Adrenal gland (tissue), 19 donors: ENCODE data around the gene BHLHA9. TPM values are rescaled to one million over a fixed set of nuclear protein-coding genes. Genes with fewer than 3 reads are reported as not detected.

Experiments used
- DNase-seq, 7 donors: peaks; one replicate each; pipeline ENCODE4 v3.0.0-alpha.2; 2019 to 2020
- H3K27ac ChIP-seq, 5 donors: fragments of 200-600 bp; sonication (generic) in 4 of 5; 1 replicate in 3 of 5; 2 replicates in 2 of 5; pipeline versions ENCODE4 v1.5.1 to v1.8.0; 2016 to 2020; ENCODE audit warnings: mild to moderate bottlenecking in 1 of 5
- H3K27me3 ChIP-seq: fragments of 200-600 bp; 2 replicates; pipeline ENCODE4 v1.8.0; 2021
- H3K36me3 ChIP-seq, 2 donors: fragments of 200-600 bp; replicated peaks in 1 of 2; 1 replicate in 1 of 2; 2 replicates in 1 of 2; pipeline versions ENCODE4 v1.5.1 to v1.8.0; 2018 to 2022
- H3K4me1 ChIP-seq, 2 donors: fragments of 200-600 bp; replicated peaks in 1 of 2; 1 replicate in 1 of 2; 2 replicates in 1 of 2; pipeline versions ENCODE4 v1.5.1 to v1.8.0; 2018 to 2021
- H3K4me3 ChIP-seq, 4 donors: fragments of 200-600 bp; sonication (generic) in 3 of 4; one replicate each; pipeline ENCODE4 v1.5.1; 2016 to 2018
- H3K9me3 ChIP-seq, 3 donors: fragments of 200-600 bp; sonication (generic) in 1 of 3; replicated peaks in 1 of 3; 1 replicate in 2 of 3; 2 replicates in 1 of 3; pipeline versions ENCODE4 v1.5.1 to v1.8.0; 2016 to 2021
- POLR2A ChIP-seq, 2 donors: fragments of 450-650 bp; IDR thresholded peaks; one replicate each; pipeline ENCODE4 v1.6.1; 2017; ENCODE audit warnings: antibody characterized with exemption in 2 of 2, mild to moderate bottlenecking in 2 of 2, moderate library complexity in 1 of 2
- WGBS, 4 donors: extraction: QIAGEN DNeasy Blood & Tissue Kit in 2 of 4; methylation state at CpG; one replicate each; pipeline versions ENCODE4 v1.1.5 to v1.1.7; 2013 to 2017; 5-methylcytosine and 5-hydroxymethylcytosine counted together
- intact Hi-C, 2 donors: fragments of 100-400 bp; cut with DNase I; formaldehyde crosslinking; loops; one replicate each; pipeline versions ENCODE4 v1.14.1 to v1.15.0; 2022 to 2023
- long read RNA-seq, 10 donors: library from polyadenylated mRNA in 3 of 10; unstranded in 2 of 10; stranded (forward) in 1 of 10; transcript quantifications; one replicate each; pipeline ENCODE4 v2.0.0 and lab custom pipeline, GENCODE V29; 2021 to 2026
- polyA plus RNA-seq, 3 donors: library from polyadenylated mRNA; stranded (reverse); fragments of 200-250 nt in 2 of 3; fragments of 350-450 nt in 1 of 3; fragmentation: Illumina TruSeq in 1 of 3; extraction: RNeasy Lipid Tissue Mini Kit (QIAGEN cat#74804) in 1 of 3; gene quantifications; one replicate each; pipeline ENCODE4 v1.2.3, GENCODE V29; 2013 to 2014
- total RNA-seq, 9 donors: library from RNA; depleted of rRNA in 4 of 9; stranded (reverse); fragments of >200 nt in 4 of 9; fragments of 120-200 nt in 1 of 9; fragmentation: NEBNext Ultra II Directional in 1 of 9; extraction: Animal tissue kit (Norgen Biotek cat#: 25700) in 1 of 9; gene quantifications; one replicate each; pipeline versions ENCODE4 v1.1.0 to v1.2.4, GENCODE V29; 2013 to 2023
- TF ChIP-seq, protein P1 (sequence below), 6 experiments: fragments of 450-650 bp in 4 of 6; fragments of 200-600 bp in 2 of 6; sonication (generic) in 1 of 6; IDR thresholded peaks; 1 replicate in 5 of 6; 2 replicates in 1 of 6; pipeline versions ENCODE4 v1.5.1 to v1.8.0; 2016 to 2021; ENCODE audit warnings: antibody characterized with exemption in 6 of 6, mild to moderate bottlenecking in 2 of 6, moderate library complexity in 1 of 6
- donor health status: healthy with polysubstance abuse.
- donor health status: Bipolar disorder and iron deficiency.
- donor health status: DM: yes; HTN: yes; CAD: no.
- donor health status: DM: no; HTN: no; CAD: no.
- donor health status: DM: no; HTN: no; CAD: no.
- donor health status: DM: yes; HTN: yes; CAD: no.

The BHLHA9 gene
- total RNA-seq (not detected), polyA plus RNA-seq (not detected)
- long read RNA-seq, donor 1: 0 reads
- long read RNA-seq, donor 2: 0 reads
- long read RNA-seq, donor 3: 0 reads
- long read RNA-seq, donor 4: 0 reads
- long read RNA-seq, donor 5: 0 reads
- long read RNA-seq, donor 6: 0 reads
- long read RNA-seq, donor 7: 0 reads
- long read RNA-seq, donor 8: 0 reads
- long read RNA-seq, donor 9: 0 reads
- long read RNA-seq, donor 10: 0 reads

DNA sequence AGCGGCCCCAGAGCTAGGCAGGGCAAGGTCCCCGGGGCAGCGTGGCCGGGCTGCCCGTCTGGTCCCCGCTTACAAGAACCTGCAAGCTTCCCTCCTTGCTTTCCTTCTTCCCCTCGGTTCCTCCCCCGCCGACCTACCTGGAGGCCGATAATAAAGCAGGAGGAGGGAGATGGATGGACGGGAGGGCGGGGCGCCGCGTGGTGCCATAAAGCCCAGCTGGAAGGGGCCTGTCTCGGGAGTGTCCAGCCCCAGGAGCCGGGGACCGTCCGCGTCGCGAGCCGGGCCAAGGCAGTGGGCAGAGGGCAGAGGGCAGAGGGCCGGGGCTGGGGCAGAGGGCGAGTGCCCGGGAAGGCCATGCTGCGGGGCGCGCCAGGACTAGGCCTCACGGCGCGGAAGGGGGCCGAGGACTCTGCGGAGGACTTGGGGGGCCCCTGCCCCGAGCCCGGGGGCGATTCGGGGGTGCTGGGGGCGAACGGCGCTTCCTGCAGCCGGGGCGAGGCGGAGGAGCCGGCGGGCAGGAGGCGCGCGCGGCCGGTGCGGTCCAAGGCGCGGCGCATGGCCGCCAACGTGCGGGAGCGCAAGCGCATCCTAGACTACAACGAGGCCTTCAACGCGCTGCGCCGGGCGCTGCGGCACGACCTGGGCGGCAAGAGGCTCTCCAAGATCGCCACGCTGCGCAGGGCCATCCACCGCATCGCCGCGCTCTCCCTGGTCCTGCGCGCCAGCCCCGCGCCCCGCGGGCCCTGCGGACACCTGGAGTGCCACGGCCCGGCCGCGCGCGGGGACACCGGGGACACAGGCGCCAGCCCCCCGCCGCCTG, at the start of gene BHLHA9:
Gene BHLHA9, plus strand, starts transcription at position 235 of the 820 bp plus-strand sequence. Its CDS starts 120 bp downstream, at position 355.
- Histone ChIP-seq H3K27ac (no peak within 1 kb of the TSS), H3K4me3 (no peak within 1 kb of the TSS), H3K27me3 (peaks cover 20% of the 10 kb centered on the region), H3K9me3 (no peaks in the 10 kb centered on the region), H3K36me3 (no peaks in the 10 kb centered on the region), H3K4me1 (peaks cover 0 to 12% of the 10 kb centered on the region in 2 donors)
- no peak for DNase-seq
- intact Hi-C loops: loop anchor here in 1 of 2 donors (10.0 kb wide), 1 partner anchor 244 kb away; the partner anchor contains the start of gene INPP5K
- 10 to 50% (median 31%) methylated on average over 2 to 84 of the region's 93 CpGs for WGBS, 4 donors
- TF ChIP-seq, protein P1, sequence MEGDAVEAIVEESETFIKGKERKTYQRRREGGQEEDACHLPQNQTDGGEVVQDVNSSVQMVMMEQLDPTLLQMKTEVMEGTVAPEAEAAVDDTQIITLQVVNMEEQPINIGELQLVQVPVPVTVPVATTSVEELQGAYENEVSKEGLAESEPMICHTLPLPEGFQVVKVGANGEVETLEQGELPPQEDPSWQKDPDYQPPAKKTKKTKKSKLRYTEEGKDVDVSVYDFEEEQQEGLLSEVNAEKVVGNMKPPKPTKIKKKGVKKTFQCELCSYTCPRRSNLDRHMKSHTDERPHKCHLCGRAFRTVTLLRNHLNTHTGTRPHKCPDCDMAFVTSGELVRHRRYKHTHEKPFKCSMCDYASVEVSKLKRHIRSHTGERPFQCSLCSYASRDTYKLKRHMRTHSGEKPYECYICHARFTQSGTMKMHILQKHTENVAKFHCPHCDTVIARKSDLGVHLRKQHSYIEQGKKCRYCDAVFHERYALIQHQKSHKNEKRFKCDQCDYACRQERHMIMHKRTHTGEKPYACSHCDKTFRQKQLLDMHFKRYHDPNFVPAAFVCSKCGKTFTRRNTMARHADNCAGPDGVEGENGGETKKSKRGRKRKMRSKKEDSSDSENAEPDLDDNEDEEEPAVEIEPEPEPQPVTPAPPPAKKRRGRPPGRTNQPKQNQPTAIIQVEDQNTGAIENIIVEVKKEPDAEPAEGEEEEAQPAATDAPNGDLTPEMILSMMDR (IDR thresholded peaks at IDR 0.05): no peak
- TF ChIP-seq POLR2A (IDR thresholded peaks at IDR 0.05): no peak

DNA sequence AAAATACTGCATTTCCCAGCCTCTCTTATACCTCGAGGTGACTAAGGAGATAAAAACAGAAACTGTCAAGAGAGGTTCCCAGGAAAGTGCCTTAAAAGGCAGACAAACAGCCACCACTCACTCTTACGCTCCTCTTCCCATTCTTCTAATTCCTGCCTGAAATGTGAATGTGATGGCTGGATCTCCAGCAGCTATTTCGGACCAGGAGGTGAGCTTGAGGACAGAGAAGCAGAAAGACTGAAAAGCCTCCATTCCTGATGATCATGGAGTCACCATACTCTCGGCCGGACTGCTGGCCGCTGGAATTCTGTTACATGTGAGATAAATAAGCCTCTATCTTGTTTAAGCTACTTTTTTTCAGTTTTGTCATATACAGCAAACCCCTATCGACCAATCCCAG, 49.0 kb upstream of the BHLHA9 start:
- DNase-seq: no peak
- intact Hi-C loops: no loop called here
- TF ChIP-seq POLR2A (IDR thresholded peaks at IDR 0.05): no peak
- TF ChIP-seq, protein P1 (IDR thresholded peaks at IDR 0.05): no peak
- H3K4me1 ChIP-seq: no peaks in the 10 kb centered on the region
- no peaks in the 10 kb centered on the region for H3K9me3 ChIP-seq
- H3K27ac ChIP-seq: no peak overlapping the region
- H3K36me3 ChIP-seq: no peaks in the 10 kb centered on the region
- no peak overlapping the region for H3K4me3 ChIP-seq
- 75 to 87% (median 83%) methylated on average over 7 of the region's 7 CpGs for WGBS, 4 donors
- peaks cover 8% of the 10 kb centered on the region for H3K27me3 ChIP-seq

DNA sequence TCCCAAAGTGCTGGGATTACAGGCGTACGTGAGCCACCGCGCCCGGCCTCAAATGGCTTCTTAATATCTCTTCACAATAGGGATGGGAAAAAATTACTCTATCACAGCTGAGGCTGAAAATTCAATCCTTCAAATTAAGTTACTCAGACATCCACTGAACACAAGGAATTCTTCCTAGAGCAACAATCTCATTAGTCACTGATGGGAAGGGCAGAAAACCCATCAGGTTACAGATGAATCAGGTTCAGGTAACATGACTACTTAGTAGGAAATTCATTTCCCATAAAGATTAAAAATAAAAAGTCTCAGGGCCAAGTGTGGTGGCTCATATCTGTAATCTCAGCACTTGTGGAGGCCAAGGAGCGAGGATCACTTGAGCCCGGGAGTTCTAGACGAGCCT, 47.9 kb upstream of the BHLHA9 start:
- intact Hi-C loops: no loop called here
- no peaks in the 10 kb centered on the region for H3K4me1 ChIP-seq
- TF ChIP-seq, protein P1 (IDR thresholded peaks at IDR 0.05): no peak
- TF ChIP-seq POLR2A (IDR thresholded peaks at IDR 0.05): no peak
- H3K36me3 ChIP-seq: no peaks in the 10 kb centered on the region
- no peaks in the 10 kb centered on the region for H3K9me3 ChIP-seq
- WGBS, 4 donors: 86 to 93% (median 92%) methylated on average over 8 of the region's 8 CpGs
- H3K27ac ChIP-seq: no peak overlapping the region
- DNase-seq: no peak
- no peak overlapping the region for H3K4me3 ChIP-seq
- H3K27me3 ChIP-seq: peaks cover 9% of the 10 kb centered on the region

DNA sequence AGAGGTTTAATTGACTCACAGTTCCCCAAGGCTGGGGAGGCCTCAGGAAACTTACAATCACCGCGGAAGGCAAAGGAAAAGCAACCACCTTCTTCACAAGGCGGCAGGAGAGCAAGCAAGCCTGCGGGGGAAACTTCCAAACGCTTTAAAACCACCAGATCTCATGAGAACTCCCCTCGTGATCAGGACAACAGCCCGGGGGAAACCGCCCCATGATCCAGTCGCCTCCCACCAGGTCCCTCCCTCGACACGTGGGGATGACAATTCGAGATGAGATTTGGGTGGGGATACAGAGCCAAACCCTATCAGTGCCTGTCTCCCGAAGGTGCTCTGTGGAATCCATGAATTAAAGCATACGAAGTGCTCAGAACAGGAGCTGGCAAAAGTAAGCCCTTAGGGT, 46.6 kb upstream of the BHLHA9 start:
- intact Hi-C loops: no loop called here
- Histone ChIP-seq H3K4me3 (no peak overlapping the region), H3K27ac (no peak overlapping the region), H3K27me3 (peaks cover 19% of the 10 kb centered on the region), H3K4me1 (peaks cover 0 to 5% of the 10 kb centered on the region in 2 donors), H3K9me3 (no peaks in the 10 kb centered on the region), H3K36me3 (no peaks in the 10 kb centered on the region)
- WGBS, 4 donors: 85 to 92% (median 87%) methylated on average over 6 to 14 of the region's 14 CpGs
- DNase-seq: no peak
- TF ChIP-seq POLR2A (IDR thresholded peaks at IDR 0.05): no peak
- TF ChIP-seq, protein P1 (IDR thresholded peaks at IDR 0.05): no peak
